Heart left ventricle (tissue), 16 donors: ENCODE data around the gene GALNTL6. TPM values are rescaled to one million over a fixed set of nuclear protein-coding genes. Genes with fewer than 3 reads are reported as not detected.

ENCODE experiments used
- ATAC-seq, 4 donors: fragments of 200-7000 bp; cut with Tn5 transposase; one replicate each; pipeline ENCODE4 v1.9.1; 2020 to 2022; ENCODE audit warnings: moderate library complexity in 4 of 4, mild to moderate bottlenecking in 3 of 4, moderate number of reproducible peaks in 1 of 4
- DNase-seq, 5 donors: peaks; one replicate each; pipeline ENCODE4 v3.0.0-alpha.2; 2020
- H3K27ac ChIP-seq, 12 donors: fragments of 200-600 bp; sonication (generic) in 4 of 12; one replicate each; pipeline versions ENCODE4 v1.5.0 to v1.8.0; 2016 to 2022; ENCODE audit warnings: mild to moderate bottlenecking in 2 of 12
- H3K27me3 ChIP-seq, 9 donors: fragments of 200-600 bp; sonication (generic) in 2 of 9; one replicate each; pipeline versions ENCODE4 v1.5.1 to v1.8.0; 2016 to 2022; ENCODE audit warnings: mild to moderate bottlenecking in 3 of 9
- H3K36me3 ChIP-seq, 9 donors: fragments of 200-600 bp; sonication (generic) in 2 of 9; one replicate each; pipeline versions ENCODE4 v1.5.0 to v1.8.0; 2018 to 2022; ENCODE audit warnings: mild to moderate bottlenecking in 2 of 9
- H3K4me1 ChIP-seq, 12 donors: fragments of 200-600 bp; sonication (generic) in 4 of 12; one replicate each; pipeline versions ENCODE4 v1.5.0 to v1.8.0; 2016 to 2022; ENCODE audit warnings: mild to moderate bottlenecking in 3 of 12
- H3K4me3 ChIP-seq, 12 donors: fragments of 200-600 bp; sonication (generic) in 4 of 12; one replicate each; pipeline versions ENCODE4 v1.5.0 to v1.8.0; 2017 to 2022; ENCODE audit warnings: mild to moderate bottlenecking in 9 of 12, moderate library complexity in 4 of 12
- H3K9me3 ChIP-seq, 12 donors: fragments of 200-600 bp; sonication (generic) in 4 of 12; one replicate each; pipeline versions ENCODE4 v1.5.0 to v1.8.0; 2016 to 2022; ENCODE audit warnings: mild to moderate bottlenecking in 1 of 12
- POLR2A ChIP-seq, 2 donors: fragments of 450-650 bp; IDR thresholded peaks; one replicate each; pipeline ENCODE4 v1.6.1; 2017; ENCODE audit warnings: antibody characterized with exemption in 2 of 2, mild to moderate bottlenecking in 2 of 2, moderate library complexity in 2 of 2
- WGBS, 4 donors: extraction: QIAGEN DNeasy Blood & Tissue Kit in 2 of 4; methylation state at CpG; one replicate each; pipeline versions ENCODE4 v1.1.5 to v1.1.7; 2013 to 2018; 5-methylcytosine and 5-hydroxymethylcytosine counted together
- intact Hi-C, 10 donors: fragments of 100-400 bp; cut with DNase I; formaldehyde crosslinking; loops; one replicate each; pipeline versions ENCODE4 v1.11.1 to v1.14.2; 2022
- polyA plus RNA-seq, 2 donors: library from polyadenylated mRNA; stranded (reverse); fragments of 200-250 nt; gene quantifications; one replicate each; pipeline ENCODE4 v1.2.3, GENCODE V29; 2013
- total RNA-seq, 9 donors: library from RNA; depleted of rRNA in 2 of 9; stranded (reverse); fragments of >200 nt in 2 of 9; fragmentation: NEBNext Ultra II Directional in 3 of 9; extraction: Animal tissue kit (Norgen Biotek cat#: 25700) in 3 of 9; gene quantifications; one replicate each; pipeline versions ENCODE4 v1.1.0 to v1.2.4, GENCODE V29; 2016 to 2023
- TF ChIP-seq, protein P1 (sequence below), 12 donors: fragments of 200-600 bp; sonication (generic) in 4 of 12; IDR thresholded peaks; one replicate each; pipeline versions ENCODE4 v1.5.0 to v1.8.0; 2018 to 2022; ENCODE audit warnings: antibody characterized with exemption in 12 of 12, mild to moderate bottlenecking in 5 of 12
- donor health status: ischemic (EF 13 %, LVEDD 7.1; RV severe dilation, severe dysfunction).
- donor health status: healthy with polysubstance abuse.
- donor health status: DM: no; HTN: yes; CAD: no.
- donor health status: DM: no; HTN: no; CAD: no.
- donor health status: ischemic (EF 25% LVEDD 6.9; RV normal size, moderate dysfunction).
- donor health status: ischemic (EF 25% LVEDD 5.7; RV mildly dilated, moderate dysfunction).
- donor health status: healthy.
- donor health status: DM: yes; HTN: yes; CAD: no.
- donor health status: ischemic (EF 35%, LVEDD 5.7; RV mildly dilated, moderate dysfunction).
- donor health status: nonischemic (EF 11% LVEDD 7.7; RV severe dilation, severe dysfunction).
- donor health status: DM: yes; HTN: yes; CAD: no.
- donor health status: PGD.
- donor health status: ischemic (EF 29% LVEDD 5.4; RV normal size, mild dysfunction).
- donor health status: nonischemic (EF 23%, LVEDD 6.1; RV moderate dilation, normal function).

The GALNTL6 gene
- total and polyA plus RNA-seq, 11 donors, result 0.33 to 0.52 TPM; not detected in 9

DNA sequence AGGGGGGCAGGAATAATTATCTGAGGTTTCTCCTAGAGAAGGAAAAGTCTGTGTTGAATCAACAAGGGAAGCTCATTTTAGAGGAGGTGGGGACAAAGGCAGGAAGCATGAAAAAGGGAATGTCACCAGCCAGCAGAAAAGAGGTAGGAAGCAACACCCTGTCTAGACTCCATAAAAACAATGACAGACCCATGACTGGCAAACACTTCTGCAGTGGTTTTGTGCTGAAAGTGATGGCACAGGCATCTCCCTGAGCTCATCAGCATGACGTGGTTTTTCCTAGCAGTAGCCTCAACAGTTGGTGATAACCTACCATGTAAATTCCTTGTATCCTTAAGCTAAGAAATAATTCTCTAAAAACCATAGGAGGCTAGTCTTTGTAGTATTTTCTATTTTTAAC is 1244.7 kb downstream of the GALNTL6 start:
- H3K9me3 ChIP-seq, result no peaks in the 10 kb centered on the region
- H3K27ac ChIP-seq, result peak overlapping the region in 5 of 12 donors; percentile 22 to 44 (median 39)
- ATAC-seq (peak in 2 of 4 donors; percentile 42 to 68), DNase-seq (no peak)
- peaks cover 0 to 8% (median 0%) of the 10 kb centered on the region in 12 donors for H3K4me1 ChIP-seq
- intact Hi-C loops, result no loop called here
- 29 to 42% (median 34%) methylated on average over 1 of the region's 1 CpG for WGBS, 4 donors
- H3K27me3 ChIP-seq, result no peaks in the 10 kb centered on the region
- no peak for TF ChIP-seq POLR2A (IDR thresholded peaks at IDR 0.05)
- TF ChIP-seq, protein P1, sequence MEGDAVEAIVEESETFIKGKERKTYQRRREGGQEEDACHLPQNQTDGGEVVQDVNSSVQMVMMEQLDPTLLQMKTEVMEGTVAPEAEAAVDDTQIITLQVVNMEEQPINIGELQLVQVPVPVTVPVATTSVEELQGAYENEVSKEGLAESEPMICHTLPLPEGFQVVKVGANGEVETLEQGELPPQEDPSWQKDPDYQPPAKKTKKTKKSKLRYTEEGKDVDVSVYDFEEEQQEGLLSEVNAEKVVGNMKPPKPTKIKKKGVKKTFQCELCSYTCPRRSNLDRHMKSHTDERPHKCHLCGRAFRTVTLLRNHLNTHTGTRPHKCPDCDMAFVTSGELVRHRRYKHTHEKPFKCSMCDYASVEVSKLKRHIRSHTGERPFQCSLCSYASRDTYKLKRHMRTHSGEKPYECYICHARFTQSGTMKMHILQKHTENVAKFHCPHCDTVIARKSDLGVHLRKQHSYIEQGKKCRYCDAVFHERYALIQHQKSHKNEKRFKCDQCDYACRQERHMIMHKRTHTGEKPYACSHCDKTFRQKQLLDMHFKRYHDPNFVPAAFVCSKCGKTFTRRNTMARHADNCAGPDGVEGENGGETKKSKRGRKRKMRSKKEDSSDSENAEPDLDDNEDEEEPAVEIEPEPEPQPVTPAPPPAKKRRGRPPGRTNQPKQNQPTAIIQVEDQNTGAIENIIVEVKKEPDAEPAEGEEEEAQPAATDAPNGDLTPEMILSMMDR (IDR thresholded peaks at IDR 0.05), result no peak
- H3K4me3 ChIP-seq, result no peak overlapping the region
- no peaks in the 10 kb centered on the region for H3K36me3 ChIP-seq

DNA sequence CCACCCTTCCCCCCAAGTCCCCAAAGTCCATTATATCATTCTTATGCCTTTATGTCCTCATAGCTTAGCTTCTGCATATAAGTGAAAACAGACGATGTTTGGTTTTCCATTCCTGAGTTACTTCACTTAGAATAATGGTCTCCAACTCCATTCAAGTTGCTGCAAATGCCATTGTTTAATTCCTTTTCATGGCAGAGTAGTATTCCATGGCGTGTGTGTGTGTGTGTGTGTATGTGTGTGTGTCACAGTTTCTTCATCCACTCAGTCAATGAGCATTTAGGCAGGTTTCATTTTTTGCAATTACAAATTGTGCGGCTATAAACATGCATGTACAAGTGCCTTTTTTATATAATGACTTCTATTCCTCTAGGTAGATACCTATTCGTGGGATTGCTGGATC is 1248.0 kb downstream of the GALNTL6 start:
- peaks cover 0 to 4% (median 0%) of the 10 kb centered on the region in 12 donors for H3K9me3 ChIP-seq
- H3K27ac ChIP-seq, result no peak overlapping the region
- TF ChIP-seq POLR2A (IDR thresholded peaks at IDR 0.05), result no peak
- TF ChIP-seq, protein P1 (IDR thresholded peaks at IDR 0.05), result no peak
- intact Hi-C loops, result no loop called here
- H3K36me3 ChIP-seq, result no peaks in the 10 kb centered on the region
- ATAC-seq (no peak), DNase-seq (no peak)
- WGBS, 4 donors, result 67 to 92% (median 72%) methylated on average over 4 of the region's 4 CpGs
- peaks cover 0 to 8% (median 0%) of the 10 kb centered on the region in 12 donors for H3K4me1 ChIP-seq
- no peak overlapping the region for H3K4me3 ChIP-seq
- no peaks in the 10 kb centered on the region for H3K27me3 ChIP-seq

DNA sequence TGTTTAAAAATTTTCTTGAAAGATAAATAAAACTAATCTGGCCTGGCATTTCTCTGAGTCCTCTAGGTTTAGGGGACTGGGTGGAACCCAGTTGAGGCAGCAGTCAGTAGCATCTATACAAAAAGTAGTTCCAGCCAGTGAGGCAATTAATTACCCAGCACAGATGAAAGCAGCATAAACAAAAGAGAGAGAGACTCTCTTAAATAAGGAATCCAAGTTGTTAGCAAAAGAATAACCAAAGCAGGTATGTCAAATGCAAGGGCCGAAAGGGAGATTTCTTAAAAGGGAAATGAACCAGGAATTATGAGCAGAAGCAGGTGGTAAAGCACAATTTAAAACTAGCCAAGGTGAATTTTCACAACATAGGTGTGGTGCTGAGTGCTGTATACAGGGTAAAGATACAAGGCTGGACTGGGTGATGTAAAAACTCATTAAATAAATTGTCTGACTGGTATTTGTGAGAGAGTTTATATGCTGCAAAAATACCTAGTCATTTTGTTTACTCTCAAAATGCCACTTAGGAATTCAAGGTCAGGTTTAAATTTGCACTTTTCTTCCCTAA is 1260.8 kb downstream of the GALNTL6 start:
- Histone ChIP-seq H3K9me3 (peaks cover 0 to 23% (median 12%) of the 10 kb centered on the region in 12 donors), H3K4me3 (no peak overlapping the region), H3K36me3 (no peaks in the 10 kb centered on the region), H3K4me1 (no peaks in the 10 kb centered on the region), H3K27ac (no peak overlapping the region), H3K27me3 (no peaks in the 10 kb centered on the region)
- no peak for TF ChIP-seq POLR2A (IDR thresholded peaks at IDR 0.05)
- TF ChIP-seq, protein P1 (IDR thresholded peaks at IDR 0.05), result no peak
- no peak for DNase-seq
- WGBS, 4 donors, result 69 to 83% (median 77%) methylated on average over 1 of the region's 1 CpG
- ATAC-seq, result no peak
- intact Hi-C loops, result no loop called here

DNA sequence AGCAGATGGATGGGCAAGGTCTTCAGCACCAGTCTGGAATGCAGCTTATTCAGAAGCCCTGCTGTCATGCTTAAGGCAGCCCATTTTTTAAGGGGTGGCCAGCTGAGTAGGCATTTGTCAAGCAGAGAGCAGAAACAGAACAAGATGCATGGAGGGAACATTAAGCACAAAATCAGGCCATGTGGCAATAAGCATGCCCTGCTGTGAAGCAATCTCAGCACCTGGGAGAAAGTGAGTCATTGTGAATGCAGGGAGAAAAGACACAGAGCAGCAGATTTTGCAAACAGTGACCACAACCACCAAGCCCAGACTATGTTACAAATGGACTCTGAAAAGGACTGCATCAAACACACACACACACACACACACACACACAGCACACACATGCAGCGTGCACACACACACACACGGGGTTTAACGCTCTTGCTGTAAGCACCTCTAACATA is 1261.3 kb downstream of the GALNTL6 start:
- H3K9me3 ChIP-seq, result peaks cover 0 to 18% (median 9%) of the 10 kb centered on the region in 12 donors
- WGBS, 4 donors, result 70 to 86% (median 78%) methylated on average over 3 of the region's 3 CpGs
- H3K36me3 ChIP-seq, result no peaks in the 10 kb centered on the region
- H3K27ac ChIP-seq, result no peak overlapping the region
- no peaks in the 10 kb centered on the region for H3K27me3 ChIP-seq
- H3K4me1 ChIP-seq, result no peaks in the 10 kb centered on the region
- intact Hi-C loops, result no loop called here
- H3K4me3 ChIP-seq, result no peak overlapping the region
- DNase-seq (no peak), ATAC-seq (peak in 1 of 4 donors; percentile 41)
- TF ChIP-seq POLR2A (IDR thresholded peaks at IDR 0.05), result no peak
- TF ChIP-seq, protein P1 (IDR thresholded peaks at IDR 0.05), result no peak
